ENCODE results near the gene ZFAND6. TPM values are rescaled to one million over a fixed set of nuclear protein-coding genes. Genes with fewer than 3 reads are reported as not detected.

The ZFAND6 gene
- total and polyA plus RNA-seq, 10 of the 15 experiments (the other 5 are each of a cell fraction or from before 2014, with no cell fraction given), result 78.9 to 179 (median 135) TPM

- no peak for ATAC-seq
- Histone ChIP-seq H2AFZ (ENCODE audit: control insufficient read depth, low read depth, low read length) (no peak overlapping the region), H3K9me3 (replicated peaks; ENCODE audit: control insufficient read depth, insufficient read depth, low read length) (no peaks in the 10 kb centered on the region), H3K79me2 (ENCODE audit: control insufficient read depth, insufficient read depth, low read length) (peaks cover 58% of the 10 kb centered on the region), H3K4me3 (no peak overlapping the region), H3K4me1 (ENCODE audit: control insufficient read depth, insufficient read depth, low read length) (peaks cover 6% of the 10 kb centered on the region), H3K27ac (ENCODE audit: control insufficient read depth, insufficient read depth) (no peak overlapping the region), H4K20me1 (ENCODE audit: control insufficient read depth, insufficient read depth) (no peaks in the 10 kb centered on the region), H3K27me3 (replicated peaks in 1 of 2; ENCODE audit: control insufficient read depth in 2 of 2, insufficient read depth in 2 of 2, low read length in 1 of 2) (no peaks in the 10 kb centered on the region), H3K4me2 (ENCODE audit: control insufficient read depth, insufficient read depth) (no peak overlapping the region), H3K9ac (ENCODE audit: control insufficient read depth, insufficient read depth, low read length) (no peak overlapping the region), H3K36me3 (ENCODE audit: control insufficient read depth in 2 of 2, insufficient read depth in 2 of 2, low read length in 1 of 2) (no peaks in the 10 kb centered on the region; a peak in 1 of 4 replicates)
- ChIA-PET CTCF (interaction anchor here (1.0 kb wide), 1 partner anchor 19 kb away, joined by 4 read pairs; no protein-coding TSS in a partner anchor), RAD21 (ENCODE audit: unreplicated experiment) (no interaction called here), SMC1A (ENCODE audit: uncharacterized antibody, unreplicated experiment) (interaction anchor here (0.9 to 1.4 kb wide), 2 partner anchors 11 to 24 kb away, joined by 3 to 4 read pairs; no protein-coding TSS in a partner anchor), POLR2A (no interaction called here)
- in situ Hi-C loops (cut with MboI), result no loop called here
- TF ChIP-seq USF1 (IDR thresholded peaks at IDR 0.05; ENCODE audit: borderline replicate concordance, extremely low read length, insufficient read depth, low read depth, low read length), result no peak
- no peak for TF ChIP-seq ZBTB40 (IDR thresholded peaks at IDR 0.05; ENCODE audit: borderline replicate concordance)
- TF ChIP-seq KAT2A (conservative IDR thresholded peaks at IDR 0.05; ENCODE audit: control insufficient read depth, low read depth, low read length), result no peak
- no peak for TF ChIP-seq TARDBP (IDR thresholded peaks at IDR 0.05; ENCODE audit: borderline replicate concordance)
- no peak for TF ChIP-seq MXI1 (IDR thresholded peaks at IDR 0.05; ENCODE audit: low read depth, low read length)
- TF ChIP-seq SMARCA5 (IDR thresholded peaks at IDR 0.05), result no peak
- no peak for TF ChIP-seq BCL3 (IDR thresholded peaks at IDR 0.05; ENCODE audit: borderline replicate concordance, insufficient read depth, low read depth, low read length, poor library complexity, severe bottlenecking)
- TF ChIP-seq CHD4 (IDR thresholded peaks at IDR 0.05), result no peak
- TF ChIP-seq JUNB (IDR thresholded peaks at IDR 0.05), result no peak
- no peak for FAIRE-seq
- DNase-seq (ENCODE audit: low read depth, low spot score), result no peak
- intact Hi-C loops (cut with micrococcal nuclease; ENCODE audit: unreplicated experiment), result no loop called here
- no TSS peak for BruUV-seq (replicated peaks)
- WGBS (ENCODE audit: insufficient coverage, insufficient replicate concordance, low lambda C conversion rate, missing lambda C conversion rate), result 81% methylated on average over 4 of the region's 4 CpGs
Observed at GRCh38 chr15:80095511-80095910, 36.0 kb downstream of the ZFAND6 start.

Measured in GM12878 (cell line).